ENCODE measurements around the gene AGGF1. TPM values are rescaled to one million over a fixed set of nuclear protein-coding genes. Genes with fewer than 3 reads are reported as not detected.
"Not testable (repeated sequence)": the region's sequence is repeated elsewhere in the genome, so short reads cannot be mapped to it uniquely, and the experiment has no call there.

AGGF1 gene
- total RNA-seq, 1 donor from 2014 or later, result 32.9 TPM

- Mint-ChIP-seq H3K9me3 (no peaks in the 10 kb centered on the region), H3K4me1 (peaks cover 11% of the 10 kb centered on the region), H3K27me3 (peaks cover 17% of the 10 kb centered on the region), H3K36me3 (ENCODE audit: low read depth) (no peaks in the 10 kb centered on the region), H3K27ac (peak overlapping the region; percentile 75), H3K4me3 (peak overlapping the region; percentile 85)
- intact Hi-C loops (cut with micrococcal nuclease), result no loop called here
- no peak for DNase-seq
Observed at GRCh38 chr5:77086368-77086688, 56.1 kb downstream of the AGGF1 start.

GRCh38 chr5:77086689-77087483 lies 56.7 kb downstream of the AGGF1 start, which contains the start of gene ZBED3:
ZBED3 (minus strand) TSS chr5:77087285; CDS start chr5:77077878, 9,407 bp downstream.
- Mint-ChIP-seq H3K36me3 (ENCODE audit: low read depth) (no peaks in the 10 kb centered on the region), H3K9me3 (no peaks in the 10 kb centered on the region), H3K4me3 (peak within 1 kb of the TSS; percentile 85), H3K27me3 (peaks cover 17% of the 10 kb centered on the region), H3K27ac (peak within 1 kb of the TSS; percentile 75), H3K4me1 (peaks cover 11% of the 10 kb centered on the region)
- intact Hi-C loops (cut with micrococcal nuclease), result no loop called here
- DNase-seq, result peak; percentile 81

- intact Hi-C loops (cut with micrococcal nuclease), result no loop called here
- H3K27ac Mint-ChIP-seq, result no peak overlapping the region
- peaks cover 17% of the 10 kb centered on the region for H3K27me3 Mint-ChIP-seq
- no peaks in the 10 kb centered on the region for H3K9me3 Mint-ChIP-seq
- peak overlapping the region; percentile 85 for H3K4me3 Mint-ChIP-seq
- no peaks in the 10 kb centered on the region for H3K36me3 Mint-ChIP-seq (ENCODE audit: low read depth)
- no peak for DNase-seq
- H3K4me1 Mint-ChIP-seq, result peaks cover 11% of the 10 kb centered on the region
Observed at GRCh38 chr5:77087484-77088261, 57.5 kb downstream of the AGGF1 start.

GRCh38 chr5:77095189-77095588 lies 65.0 kb downstream of the AGGF1 start:
- Mint-ChIP-seq H3K36me3 (ENCODE audit: low read depth) (no peaks in the 10 kb centered on the region), H3K4me1 (no peaks in the 10 kb centered on the region), H3K27ac (no peak overlapping the region), H3K9me3 (no peaks in the 10 kb centered on the region), H3K4me3 (no peak overlapping the region), H3K27me3 (peaks cover 7% of the 10 kb centered on the region)
- DNase-seq, result no peak
- intact Hi-C loops (cut with micrococcal nuclease), result no loop called here

GRCh38 chr5:77101298-77101697 lies 71.1 kb downstream of the AGGF1 start:
- Mint-ChIP-seq H3K36me3 (ENCODE audit: low read depth) (no peaks in the 10 kb centered on the region), H3K4me1 (peaks cover 2% of the 10 kb centered on the region), H3K27me3 (peaks cover 5% of the 10 kb centered on the region), H3K27ac (no peak overlapping the region), H3K9me3 (no peaks in the 10 kb centered on the region), H3K4me3 (no peak overlapping the region)
- peak; percentile 25 for DNase-seq
- intact Hi-C loops (cut with micrococcal nuclease), result no loop called here

- intact Hi-C loops (cut with micrococcal nuclease), result no loop called here
- peak; percentile 37 for DNase-seq
- H3K4me3 Mint-ChIP-seq, result no peak overlapping the region
- H3K27ac Mint-ChIP-seq, result no peak overlapping the region
- H3K9me3 Mint-ChIP-seq, result no peaks in the 10 kb centered on the region
- no peaks in the 10 kb centered on the region for H3K36me3 Mint-ChIP-seq (ENCODE audit: low read depth)
- no peaks in the 10 kb centered on the region for H3K27me3 Mint-ChIP-seq
- H3K4me1 Mint-ChIP-seq, result peaks cover 2% of the 10 kb centered on the region
Observed at GRCh38 chr5:77102549-77102948, 72.3 kb downstream of the AGGF1 start.

- no peaks in the 10 kb centered on the region for H3K36me3 Mint-ChIP-seq (ENCODE audit: low read depth)
- peaks cover 2% of the 10 kb centered on the region for H3K4me1 Mint-ChIP-seq
- H3K4me3 Mint-ChIP-seq, result no peak overlapping the region
- intact Hi-C loops (cut with micrococcal nuclease), result no loop called here
- DNase-seq, result no peak
- no peaks in the 10 kb centered on the region for H3K9me3 Mint-ChIP-seq
- H3K27ac Mint-ChIP-seq, result no peak overlapping the region
- no peaks in the 10 kb centered on the region for H3K27me3 Mint-ChIP-seq
Observed at GRCh38 chr5:77103457-77103856, 73.3 kb downstream of the AGGF1 start.

GRCh38 chr5:77104813-77105212 lies 74.6 kb downstream of the AGGF1 start:
- DNase-seq, result no peak
- Mint-ChIP-seq H3K36me3 (ENCODE audit: low read depth) (no peaks in the 10 kb centered on the region), H3K9me3 (no peaks in the 10 kb centered on the region), H3K27me3 (peaks cover 2% of the 10 kb centered on the region), H3K4me3 (no peak overlapping the region), H3K27ac (no peak overlapping the region), H3K4me1 (peaks cover 2% of the 10 kb centered on the region)
- intact Hi-C loops (cut with micrococcal nuclease), result no loop called here

GRCh38 chr5:77107035-77107434 lies 76.8 kb downstream of the AGGF1 start:
- H3K9me3 Mint-ChIP-seq; H3K27ac Mint-ChIP-seq; H3K27me3 Mint-ChIP-seq; H3K4me3 Mint-ChIP-seq; DNase-seq; H3K4me1 Mint-ChIP-seq; intact Hi-C loops (cut with micrococcal nuclease); H3K36me3 Mint-ChIP-seq (ENCODE audit: low read depth): not testable (repeated sequence)

Other genes with a start within 250 kb of the AGGF1 start
- gene F2RL1, start 211.4 kb upstream of the AGGF1 start, total RNA-seq, result 0.14 and 0.23 TPM in 2 replicates
- 1.4 and 1.5 TPM in 2 replicates for gene S100Z, start 180.4 kb upstream of the AGGF1 start, total RNA-seq
- 0.23 and 0.31 TPM in 2 replicates for gene CRHBP, start 77.4 kb upstream of the AGGF1 start, total RNA-seq
- 0.62 and 1.7 TPM in 2 replicates for gene ZBED3, start 56.9 kb downstream of the AGGF1 start, total RNA-seq
- 0.17 and 0.19 TPM in 2 replicates for gene PDE8B, start 180.3 kb downstream of the AGGF1 start, total RNA-seq

All from activated CD4-positive, alpha-beta T cell treated with anti-CD3 and anti-CD28 coated beads, Interleukin-2, amount 10 ng/mL, durations not matched to agents 24 days and 14 days (primary cell).